ENCODE data around the gene CXCL5.
"Not testable (repeated sequence)": the region's sequence is repeated elsewhere in the genome, so short reads cannot be mapped to it uniquely, and the experiment has no call there.

Gene CXCL5

GRCh38 chr4:73967866-73968265 lies 30.6 kb downstream of the CXCL5 start:
- DNase-seq (ENCODE audit: low read depth): no peak
- TF ChIP-seq CTCF (IDR thresholded peaks at IDR 0.05; ENCODE audit: insufficient read depth, low read depth, low read length, missing control alignments): no peak
- H3K4me3 ChIP-seq (ENCODE audit: low read depth, low read length): no peak overlapping the region

- TF ChIP-seq CTCF (IDR thresholded peaks at IDR 0.05; ENCODE audit: insufficient read depth, low read depth, low read length, missing control alignments): no peak
- no peak overlapping the region for H3K4me3 ChIP-seq (ENCODE audit: low read depth, low read length)
- peak; percentile 9 for DNase-seq (ENCODE audit: low read depth)
These were observed 33.4 kb downstream of the CXCL5 start for GRCh38 chr4:73964862-73965611.

DNA sequence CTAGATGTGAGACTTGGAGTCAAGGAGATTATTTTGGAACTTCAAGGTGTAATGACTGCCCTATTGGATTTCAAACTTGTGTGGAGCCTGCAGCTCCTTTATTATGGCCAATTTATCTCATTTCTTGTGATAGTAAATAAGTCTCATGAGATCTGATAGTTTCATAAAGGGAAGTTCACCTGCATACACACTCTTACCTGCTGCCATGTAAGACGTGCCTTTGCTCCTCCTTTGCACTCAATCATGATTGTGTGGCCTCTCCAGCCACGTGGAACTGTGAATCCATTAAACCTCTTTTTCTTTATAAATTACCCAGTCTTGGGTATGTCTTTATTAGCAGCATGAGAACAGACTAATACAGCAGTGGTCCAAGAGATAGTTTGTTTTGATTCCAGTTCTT lies 35.8 kb downstream of the CXCL5 start:
- DNase-seq (ENCODE audit: low read depth): no peak
- no peak overlapping the region for H3K4me3 ChIP-seq (ENCODE audit: low read depth, low read length)
- no peak for TF ChIP-seq CTCF (IDR thresholded peaks at IDR 0.05; ENCODE audit: insufficient read depth, low read depth, low read length, missing control alignments)

DNA sequence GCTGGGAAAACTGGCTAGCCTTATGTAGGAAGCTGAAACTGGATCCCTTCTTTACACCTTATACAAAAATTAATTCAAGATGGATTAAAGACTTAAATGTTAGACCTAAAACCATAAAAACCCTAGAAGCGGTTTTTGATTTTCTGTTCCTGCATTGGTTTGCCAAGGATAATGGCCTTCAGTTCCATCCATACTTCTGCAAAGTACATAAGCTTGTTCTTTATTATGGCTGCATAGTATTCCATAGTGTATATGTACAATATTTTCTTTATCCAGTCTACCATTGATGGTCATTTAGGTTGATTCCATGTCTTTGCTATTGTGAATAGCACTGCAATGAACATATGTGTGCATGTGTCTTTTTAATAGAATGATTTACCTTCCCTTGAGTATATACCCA lies 39.4 kb downstream of the CXCL5 start:
- H3K4me3 ChIP-seq (ENCODE audit: low read depth, low read length); DNase-seq (ENCODE audit: low read depth): not testable (repeated sequence)

DNA sequence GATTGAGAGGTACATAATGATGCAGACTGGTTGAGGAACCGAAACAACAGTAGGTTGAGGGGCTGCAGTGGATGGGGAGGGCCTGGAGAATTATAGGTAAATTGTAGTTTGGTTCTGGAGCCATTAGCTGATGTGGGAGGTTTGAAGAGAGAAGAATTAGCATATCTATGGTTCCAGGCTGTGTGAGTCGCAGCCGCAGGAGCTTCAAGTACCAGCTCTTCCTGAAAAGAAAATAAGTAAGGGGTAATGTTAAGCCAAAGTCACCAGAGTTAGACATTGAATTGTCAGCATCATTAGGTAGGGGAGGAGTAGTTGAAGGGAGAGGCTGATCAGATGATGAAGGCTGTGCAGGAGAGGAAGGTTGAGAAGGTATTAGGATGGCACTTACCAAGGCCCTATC lies 46.1 kb downstream of the CXCL5 start:
- no peak for TF ChIP-seq CTCF (IDR thresholded peaks at IDR 0.05; ENCODE audit: insufficient read depth, low read depth, low read length, missing control alignments)
- no peak for DNase-seq (ENCODE audit: low read depth)
- H3K4me3 ChIP-seq (ENCODE audit: low read depth, low read length): no peak overlapping the region

GRCh38 chr4:73950376-73950920 lies 48.0 kb downstream of the CXCL5 start:
- not testable (repeated sequence) for DNase-seq (ENCODE audit: low read depth); H3K4me3 ChIP-seq (ENCODE audit: low read depth, low read length)

GRCh38 chr4:73948990-73949706 lies 49.3 kb downstream of the CXCL5 start:
- H3K4me3 ChIP-seq (ENCODE audit: low read depth, low read length): no peak overlapping the region
- DNase-seq (ENCODE audit: low read depth): no peak
- TF ChIP-seq CTCF (IDR thresholded peaks at IDR 0.05; ENCODE audit: insufficient read depth, low read depth, low read length, missing control alignments): no peak

DNA sequence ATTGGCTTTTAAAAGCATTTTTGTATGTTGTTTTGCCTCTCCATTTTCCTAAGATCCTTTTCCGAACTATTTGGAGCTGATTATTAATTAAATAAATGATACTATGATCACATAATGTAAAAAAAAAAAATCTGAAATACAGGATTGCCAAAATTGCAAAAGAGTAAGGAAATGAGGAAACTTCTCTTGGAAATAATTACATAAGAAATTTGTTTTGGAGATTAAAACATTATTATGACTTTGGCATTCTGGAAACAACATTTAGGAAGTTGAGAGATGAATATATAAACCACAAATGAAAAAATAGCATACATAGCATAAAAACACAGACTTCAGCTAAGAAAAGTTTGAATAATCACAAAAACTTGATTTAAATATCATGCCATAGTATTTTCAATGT lies 50.2 kb downstream of the CXCL5 start:
- DNase-seq (ENCODE audit: low read depth): no peak
- TF ChIP-seq CTCF (IDR thresholded peaks at IDR 0.05; ENCODE audit: insufficient read depth, low read depth, low read length, missing control alignments): no peak
- H3K4me3 ChIP-seq (ENCODE audit: low read depth, low read length): no peak overlapping the region

Data from GM12865 (cell line).